Retina (tissue), 1 donor: Measurements from ENCODE around the gene CACNA1C.

Experiments
- DNase-seq: peaks from one replicate; pipeline ENCODE4 v3.0.0-alpha.2; 2016

Gene CACNA1C

GRCh38 chr12:2301531-2302461, 249.0 kb downstream of the CACNA1C start:
- no peak for DNase-seq

- DNase-seq, result no peak
Observed at GRCh38 chr12:2302711-2303580, 250.2 kb downstream of the CACNA1C start.

GRCh38 chr12:2304223-2304622, 251.4 kb downstream of the CACNA1C start:
- DNase-seq, result no peak

- peak; percentile 37 for DNase-seq
Observed at GRCh38 chr12:2306012-2306411, 253.2 kb downstream of the CACNA1C start.

GRCh38 chr12:2306735-2307134, 253.9 kb downstream of the CACNA1C start:
- DNase-seq, result no peak

- no peak for DNase-seq
Observed at GRCh38 chr12:2307550-2307949, 254.8 kb downstream of the CACNA1C start.

- no peak for DNase-seq
Observed at GRCh38 chr12:2309647-2310046, 256.9 kb downstream of the CACNA1C start.

GRCh38 chr12:2311020-2311778, 258.4 kb downstream of the CACNA1C start:
- no peak for DNase-seq

GRCh38 chr12:2312175-2312574, 259.4 kb downstream of the CACNA1C start:
- DNase-seq, result no peak

GRCh38 chr12:2312770-2313169, 260.0 kb downstream of the CACNA1C start:
- DNase-seq, result no peak

- no peak for DNase-seq
Observed at GRCh38 chr12:2314492-2314891, 261.7 kb downstream of the CACNA1C start.

GRCh38 chr12:2317772-2318171, 265.0 kb downstream of the CACNA1C start:
- peak; percentile 32 for DNase-seq

GRCh38 chr12:2318286-2318685, 265.5 kb downstream of the CACNA1C start:
- no peak for DNase-seq

- no peak for DNase-seq
Observed at GRCh38 chr12:2319136-2319535, 266.3 kb downstream of the CACNA1C start.

- no peak for DNase-seq
Observed at GRCh38 chr12:2319737-2320506, 267.1 kb downstream of the CACNA1C start.

GRCh38 chr12:2320841-2321240, 268.1 kb downstream of the CACNA1C start:
- no peak for DNase-seq

- DNase-seq, result no peak
Observed at GRCh38 chr12:2322554-2323120, 269.9 kb downstream of the CACNA1C start.

- DNase-seq, result no peak
Observed at GRCh38 chr12:2323532-2324255, 270.9 kb downstream of the CACNA1C start.

- no peak for DNase-seq
Observed at GRCh38 chr12:2324387-2324786, 271.6 kb downstream of the CACNA1C start.

- DNase-seq, result no peak
Observed at GRCh38 chr12:2325519-2325918, 272.7 kb downstream of the CACNA1C start.

GRCh38 chr12:2326470-2326869, 273.7 kb downstream of the CACNA1C start:
- no peak for DNase-seq
